ENCODE data around the gene GATM.

- TF ChIP-seq CTCF (conservative IDR thresholded peaks at IDR 0.05) (no peak), ZFX (IDR thresholded peaks at IDR 0.05) (no peak)
Measured at GRCh38 chr15:45320581-45321205, 57.7 kb downstream of the GATM start.

Data from C4-2B (cell line).